ENCODE measurements around the gene AVP. TPM values are rescaled to one million over a fixed set of nuclear protein-coding genes. Genes with fewer than 3 reads are reported as not detected.

AVP gene
- total and polyA plus RNA-seq, 2 of the 13 experiments (the other 11 are each of a cell fraction or from before 2014, with no cell fraction given): 0.12 TPM; not detected in 1

DNA sequence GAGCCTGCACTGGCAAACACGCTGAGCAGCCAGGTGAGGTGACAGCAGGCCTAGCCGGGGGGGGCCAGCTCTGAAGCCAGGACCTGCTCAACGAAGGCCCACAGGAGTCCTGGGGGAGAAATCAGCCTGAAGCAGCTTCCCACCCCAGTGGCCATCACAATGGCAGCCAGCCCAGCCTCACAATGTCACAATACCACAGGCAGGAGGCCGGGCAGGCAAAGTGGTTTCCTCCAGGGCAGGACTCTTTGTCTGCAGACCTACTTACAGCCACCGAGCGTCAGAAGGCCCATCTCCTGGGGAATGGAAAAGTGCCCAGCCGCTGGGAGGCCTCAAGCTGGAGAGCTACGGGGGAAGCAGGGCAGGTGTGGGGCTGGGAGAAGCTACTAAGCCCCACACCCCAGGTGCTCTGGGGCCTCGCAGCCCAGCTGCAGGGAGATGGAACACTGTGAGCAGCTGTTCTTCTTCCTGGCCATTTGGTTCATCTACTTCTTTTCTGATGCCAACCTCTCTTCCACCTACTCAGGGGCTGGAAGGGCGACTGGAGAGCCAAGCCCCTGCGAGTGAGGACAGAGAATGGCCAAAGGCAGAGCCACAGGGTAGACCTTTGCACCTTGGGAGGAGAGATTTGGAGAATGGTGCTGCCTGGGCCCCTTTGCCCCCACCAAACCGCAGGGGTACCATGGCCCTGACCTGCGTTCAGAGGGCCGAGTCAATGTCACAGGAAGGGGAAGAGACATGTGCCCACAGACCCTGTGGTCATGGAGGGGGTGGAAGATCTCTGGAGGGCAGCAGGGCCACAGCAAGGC lies 22.3 kb upstream of the AVP start (continued):
- no peak for TF ChIP-seq ZNF597 (CRISPR knock-in tag; IDR thresholded peaks at IDR 0.05)
- TF ChIP-seq ESRRA (CRISPR knock-in tag; IDR thresholded peaks at IDR 0.05; ENCODE audit: low read depth): peak; percentile 100
- TF ChIP-seq EED (CRISPR knock-in tag; IDR thresholded peaks at IDR 0.05): 0 out of 2 replicates have a peak, but pooled peaks have one; percentile 79
- TF ChIP-seq BCL6 (CRISPR knock-in tag; IDR thresholded peaks at IDR 0.05): peak; percentile 80
- no peak for TF ChIP-seq FOSL1 (CRISPR knock-in tag; IDR thresholded peaks at IDR 0.05; ENCODE audit: borderline replicate concordance)
- TF ChIP-seq NFE2L1 (CRISPR knock-in tag; IDR thresholded peaks at IDR 0.05; ENCODE audit: borderline replicate concordance): peak; percentile 79; the same call in 1 of the 2 replicates
- TF ChIP-seq HMGXB3 (CRISPR knock-in tag; IDR thresholded peaks at IDR 0.05; ENCODE audit: borderline replicate concordance): 0 out of 2 replicates have a peak, but pooled peaks have one; percentile 41
- TF ChIP-seq NFIC (IDR thresholded peaks at IDR 0.05; ENCODE audit: low read length): no peak
- peak; percentile 82; the same call in 1 of the 2 replicates for TF ChIP-seq YEATS4 (CRISPR knock-in tag; IDR thresholded peaks at IDR 0.05; ENCODE audit: borderline replicate concordance)
- TF ChIP-seq ZNF44 (CRISPR knock-in tag; IDR thresholded peaks at IDR 0.05): no peak
- TF ChIP-seq, protein P1, sequence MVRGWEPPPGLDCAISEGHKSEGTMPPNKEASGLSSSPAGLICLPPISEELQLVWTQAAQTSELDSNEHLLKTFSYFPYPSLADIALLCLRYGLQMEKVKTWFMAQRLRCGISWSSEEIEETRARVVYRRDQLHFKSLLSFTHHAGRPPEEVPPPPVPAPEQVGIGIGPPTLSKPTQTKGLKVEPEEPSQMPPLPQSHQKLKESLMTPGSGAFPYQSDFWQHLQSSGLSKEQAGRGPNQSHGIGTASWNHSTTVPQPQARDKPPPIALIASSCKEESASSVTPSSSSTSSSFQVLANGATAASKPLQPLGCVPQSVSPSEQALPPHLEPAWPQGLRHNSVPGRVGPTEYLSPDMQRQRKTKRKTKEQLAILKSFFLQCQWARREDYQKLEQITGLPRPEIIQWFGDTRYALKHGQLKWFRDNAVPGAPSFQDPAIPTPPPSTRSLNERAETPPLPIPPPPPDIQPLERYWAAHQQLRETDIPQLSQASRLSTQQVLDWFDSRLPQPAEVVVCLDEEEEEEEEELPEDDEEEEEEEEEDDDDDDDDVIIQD (CRISPR knock-in tag; IDR thresholded peaks at IDR 0.05; ENCODE audit: low read depth): peak; percentile 60
- TF ChIP-seq MAF1 (CRISPR knock-in tag; IDR thresholded peaks at IDR 0.05; ENCODE audit: borderline replicate concordance): no peak
- TF ChIP-seq MTF1 (CRISPR knock-in tag; IDR thresholded peaks at IDR 0.05): no peak
- 0 out of 2 replicates have a peak, but pooled peaks have one; percentile 66 for TF ChIP-seq ZNF775 (CRISPR knock-in tag; IDR thresholded peaks at IDR 0.05; ENCODE audit: borderline replicate concordance)
- 0 out of 2 replicates have a peak, but pooled peaks have one; percentile 9 for TF ChIP-seq SRY (CRISPR knock-in tag; IDR thresholded peaks at IDR 0.05)
- no peak for TF ChIP-seq ZNF333 (CRISPR knock-in tag; IDR thresholded peaks at IDR 0.05; ENCODE audit: borderline replicate concordance)
- TF ChIP-seq, protein P2, sequence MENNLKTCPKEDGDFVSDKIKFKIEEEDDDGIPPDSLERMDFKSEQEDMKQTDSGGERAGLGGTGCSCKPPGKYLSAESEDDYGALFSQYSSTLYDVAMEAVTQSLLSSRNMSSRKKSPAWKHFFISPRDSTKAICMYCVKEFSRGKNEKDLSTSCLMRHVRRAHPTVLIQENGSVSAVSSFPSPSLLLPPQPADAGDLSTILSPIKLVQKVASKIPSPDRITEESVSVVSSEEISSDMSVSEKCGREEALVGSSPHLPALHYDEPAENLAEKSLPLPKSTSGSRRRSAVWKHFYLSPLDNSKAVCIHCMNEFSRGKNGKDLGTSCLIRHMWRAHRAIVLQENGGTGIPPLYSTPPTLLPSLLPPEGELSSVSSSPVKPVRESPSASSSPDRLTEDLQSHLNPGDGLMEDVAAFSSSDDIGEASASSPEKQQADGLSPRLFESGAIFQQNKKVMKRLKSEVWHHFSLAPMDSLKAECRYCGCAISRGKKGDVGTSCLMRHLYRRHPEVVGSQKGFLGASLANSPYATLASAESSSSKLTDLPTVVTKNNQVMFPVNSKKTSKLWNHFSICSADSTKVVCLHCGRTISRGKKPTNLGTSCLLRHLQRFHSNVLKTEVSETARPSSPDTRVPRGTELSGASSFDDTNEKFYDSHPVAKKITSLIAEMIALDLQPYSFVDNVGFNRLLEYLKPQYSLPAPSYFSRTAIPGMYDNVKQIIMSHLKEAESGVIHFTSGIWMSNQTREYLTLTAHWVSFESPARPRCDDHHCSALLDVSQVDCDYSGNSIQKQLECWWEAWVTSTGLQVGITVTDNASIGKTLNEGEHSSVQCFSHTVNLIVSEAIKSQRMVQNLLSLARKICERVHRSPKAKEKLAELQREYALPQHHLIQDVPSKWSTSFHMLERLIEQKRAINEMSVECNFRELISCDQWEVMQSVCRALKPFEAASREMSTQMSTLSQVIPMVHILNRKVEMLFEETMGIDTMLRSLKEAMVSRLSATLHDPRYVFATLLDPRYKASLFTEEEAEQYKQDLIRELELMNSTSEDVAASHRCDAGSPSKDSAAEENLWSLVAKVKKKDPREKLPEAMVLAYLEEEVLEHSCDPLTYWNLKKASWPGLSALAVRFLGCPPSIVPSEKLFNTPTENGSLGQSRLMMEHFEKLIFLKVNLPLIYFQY (CRISPR knock-in tag; IDR thresholded peaks at IDR 0.05; ENCODE audit: borderline replicate concordance): no peak
- TF ChIP-seq TCF7 (IDR thresholded peaks at IDR 0.05; ENCODE audit: low read depth): peak; percentile 17; the same call in 1 of the 2 replicates

Measured in HepG2 (cell line).